Measurements from ENCODE around the gene TOMM22.
A peak's percentile ranks its signal among the peaks of the same experiment; 100 is the strongest.

The TOMM22 gene

GRCh38 chr22:38705235-38706100, 23.7 kb downstream of the TOMM22 start, which contains the start of gene GTPBP1:
TSS of gene GTPBP1 (plus strand) at chr22:38705944. CDS start at chr22:38705956, 12 bp downstream.
- no peaks in the 10 kb centered on the region for H3K9me2 ChIP-seq (replicated peaks; ENCODE audit: low read depth, low read length)
- no peaks in the 10 kb centered on the region for H3K9me3 ChIP-seq (ENCODE audit: insufficient read depth, low read depth, low read length)
- peak within 1 kb of the TSS; percentile 65 for H2AFZ ChIP-seq (ENCODE audit: low read length)
- H3F3A ChIP-seq (ENCODE audit: low read depth): 0 out of 2 replicates have a peak, but pooled peaks cover 3% of the 10 kb centered on the region
- TF ChIP-seq EZH2phosphoT487 (IDR thresholded peaks at IDR 0.05; ENCODE audit: borderline replicate concordance) (no peak), CTCF (conservative IDR thresholded peaks at IDR 0.05; ENCODE audit: low read length) (no peak)
- no peaks in the 10 kb centered on the region for H3K36me3 ChIP-seq (ENCODE audit: insufficient read depth, low read length)
- peak within 1 kb of the TSS; percentile 88 for H3K9ac ChIP-seq (ENCODE audit: low read depth, low read length, poor library complexity, severe bottlenecking)
- H3K79me2 ChIP-seq (ENCODE audit: insufficient read depth, low read length): peaks cover 47% of the 10 kb centered on the region
- no peaks in the 10 kb centered on the region for H3K27me3 ChIP-seq (ENCODE audit: insufficient read depth, low read length, poor library complexity, severe bottlenecking)
- peak within 1 kb of the TSS; percentile 89 for H3K4me3 ChIP-seq (ENCODE audit: low read length, poor library complexity, severe bottlenecking)
- peaks cover 43% of the 10 kb centered on the region for H4K20me1 ChIP-seq (ENCODE audit: insufficient read depth, low read length, poor library complexity, severe bottlenecking)
- H3K4me2 ChIP-seq (ENCODE audit: low read depth, low read length, poor library complexity, severe bottlenecking): peak within 1 kb of the TSS; percentile 96
- H3K4me1 ChIP-seq (ENCODE audit: insufficient read depth, low read length, poor library complexity, severe bottlenecking): peaks cover 48% of the 10 kb centered on the region

- H3K9ac ChIP-seq (ENCODE audit: low read depth, low read length, poor library complexity, severe bottlenecking): peak overlapping the region; percentile 88
- 0 out of 2 replicates have a peak, but pooled peaks cover 3% of the 10 kb centered on the region for H3F3A ChIP-seq (ENCODE audit: low read depth)
- TF ChIP-seq EZH2phosphoT487 (IDR thresholded peaks at IDR 0.05; ENCODE audit: borderline replicate concordance) (no peak), CTCF (conservative IDR thresholded peaks at IDR 0.05; ENCODE audit: low read length) (no peak)
- H4K20me1 ChIP-seq (ENCODE audit: insufficient read depth, low read length, poor library complexity, severe bottlenecking): peaks cover 52% of the 10 kb centered on the region
- H3K9me3 ChIP-seq (ENCODE audit: insufficient read depth, low read depth, low read length): no peaks in the 10 kb centered on the region
- peaks cover 54% of the 10 kb centered on the region for H3K4me1 ChIP-seq (ENCODE audit: insufficient read depth, low read length, poor library complexity, severe bottlenecking)
- no peaks in the 10 kb centered on the region for H3K27me3 ChIP-seq (ENCODE audit: insufficient read depth, low read length, poor library complexity, severe bottlenecking)
- peak overlapping the region; percentile 89 for H3K4me3 ChIP-seq (ENCODE audit: low read length, poor library complexity, severe bottlenecking)
- H2AFZ ChIP-seq (ENCODE audit: low read length): peak overlapping the region; percentile 41; the same call in 1 of the 2 replicates
- peaks cover 4% of the 10 kb centered on the region; the same call in 1 of the 2 replicates for H3K36me3 ChIP-seq (ENCODE audit: insufficient read depth, low read length)
- H3K9me2 ChIP-seq (replicated peaks; ENCODE audit: low read depth, low read length): no peaks in the 10 kb centered on the region
- H3K79me2 ChIP-seq (ENCODE audit: insufficient read depth, low read length): peaks cover 54% of the 10 kb centered on the region
- H3K4me2 ChIP-seq (ENCODE audit: low read depth, low read length, poor library complexity, severe bottlenecking): peak overlapping the region; percentile 96
Observed at GRCh38 chr22:38706101-38706900, 24.5 kb downstream of the TOMM22 start.

GRCh38 chr22:38706901-38707195, 25.1 kb downstream of the TOMM22 start:
- H3K9me2 ChIP-seq (replicated peaks; ENCODE audit: low read depth, low read length): no peaks in the 10 kb centered on the region
- H3K9ac ChIP-seq (ENCODE audit: low read depth, low read length, poor library complexity, severe bottlenecking): peak overlapping the region; percentile 88
- H3K27me3 ChIP-seq (ENCODE audit: insufficient read depth, low read length, poor library complexity, severe bottlenecking): no peaks in the 10 kb centered on the region
- H3K79me2 ChIP-seq (ENCODE audit: insufficient read depth, low read length): peaks cover 59% of the 10 kb centered on the region
- peak overlapping the region; percentile 89 for H3K4me3 ChIP-seq (ENCODE audit: low read length, poor library complexity, severe bottlenecking)
- TF ChIP-seq CTCF (conservative IDR thresholded peaks at IDR 0.05; ENCODE audit: low read length) (no peak), EZH2phosphoT487 (IDR thresholded peaks at IDR 0.05; ENCODE audit: borderline replicate concordance) (no peak)
- no peaks in the 10 kb centered on the region for H3K9me3 ChIP-seq (ENCODE audit: insufficient read depth, low read depth, low read length)
- peaks cover 53% of the 10 kb centered on the region for H4K20me1 ChIP-seq (ENCODE audit: insufficient read depth, low read length, poor library complexity, severe bottlenecking)
- peak overlapping the region; percentile 96 for H3K4me2 ChIP-seq (ENCODE audit: low read depth, low read length, poor library complexity, severe bottlenecking)
- peaks cover 4% of the 10 kb centered on the region; the same call in 1 of the 2 replicates for H3K36me3 ChIP-seq (ENCODE audit: insufficient read depth, low read length)
- 0 out of 2 replicates have a peak, but pooled peaks cover 3% of the 10 kb centered on the region for H3F3A ChIP-seq (ENCODE audit: low read depth)
- peaks cover 50% of the 10 kb centered on the region for H3K4me1 ChIP-seq (ENCODE audit: insufficient read depth, low read length, poor library complexity, severe bottlenecking)
- H2AFZ ChIP-seq (ENCODE audit: low read length): no peak overlapping the region

Measured in Loucy (cell line).